GM23248 (cell line): Measurements from ENCODE around the gene YBX3.

Source experiments
- EZH2 ChIP-seq: fragments of 200-600 bp; sonication (generic); IDR thresholded peaks from 2 replicates; pipeline ENCODE4 v1.6.1; 2018; ENCODE audit warnings: antibody characterized with exemption, mild to moderate bottlenecking; ENCODE audit not compliant: insufficient read depth, poor library complexity, severe bottlenecking
- EZH2phosphoT487 ChIP-seq: fragments of 200-600 bp; sonication (generic); IDR thresholded peaks from 2 replicates; pipeline ENCODE4 v1.6.1; 2018; ENCODE audit warnings: antibody characterized with exemption, moderate library complexity, mild to moderate bottlenecking, low read depth; ENCODE audit not compliant: insufficient read depth

- no peak for TF ChIP-seq EZH2
- no peak for TF ChIP-seq EZH2phosphoT487
Observed at GRCh38 chr12:10756194-10756593, 33.1 kb upstream of the YBX3 start.
